Transverse colon (tissue), 4 donors: ENCODE results near the gene GPSM1.

ENCODE experiments used
- CTCF ChIP-seq, 5 experiments: fragments of 200-600 bp in 3 of 5; fragments of 450-650 bp in 2 of 5; sonication (generic) in 3 of 5; IDR thresholded peaks; 1 replicate in 2 of 5; 2 replicates in 3 of 5; pipeline ENCODE4 v1.5.1; 2016 to 2017; ENCODE audit warnings: antibody characterized with exemption in 5 of 5, inconsistent platforms in 3 of 5, mild to moderate bottlenecking in 2 of 5, moderate library complexity in 1 of 5
- POLR2A ChIP-seq: fragments of 450-650 bp; IDR thresholded peaks from one replicate; pipeline ENCODE4 v1.6.1; 2016; ENCODE audit warnings: antibody characterized with exemption, mild to moderate bottlenecking, moderate library complexity
- POLR2AphosphoS5 ChIP-seq, 3 donors: sonication (generic); formaldehyde crosslinking; IDR thresholded peaks; one replicate each; pipeline ENCODE4 v1.6.1; 2016; ENCODE audit warnings: antibody characterized with exemption in 3 of 3

- TF ChIP-seq CTCF (IDR thresholded peaks at IDR 0.05): no peak
- no peak for TF ChIP-seq POLR2A
- TF ChIP-seq POLR2AphosphoS5 (IDR thresholded peaks at IDR 0.05): no peak
These were observed 14.4 kb downstream of the GPSM1 start for GRCh38 chr9:136341769-136342168.
